ENCODE measurements around the gene ELMO3. TPM values are rescaled to one million over a fixed set of nuclear protein-coding genes. Genes with fewer than 3 reads are reported as not detected.

Gene ELMO3
- total RNA-seq, 1 experiment from 2014 or later = 8.6 TPM

- no peak overlapping the region for H3K23ac ChIP-seq (ENCODE audit: insufficient read length, low read depth, low read length)
- H4K5ac ChIP-seq (ENCODE audit: insufficient read length, low read depth, low read length) = no peak overlapping the region
- H2BK12ac ChIP-seq (ENCODE audit: insufficient read length, low read depth, low read length) = no peak overlapping the region
- no peaks in the 10 kb centered on the region for H3K79me2 ChIP-seq (ENCODE audit: insufficient read depth, low read length)
- no peak overlapping the region for H2BK5ac ChIP-seq (ENCODE audit: insufficient read length, low read length)
- Mint-ChIP-seq H3K9me3 (no peaks in the 10 kb centered on the region), H3K27me3 (ENCODE audit: low read depth) (peaks cover 21% of the 10 kb centered on the region), H3K4me3 (no peak overlapping the region), H3K4me1 (peaks cover 10 to 12% of the 10 kb centered on the region in 2 experiments; a peak in 3 of 4 replicates), H3K27ac (no peak overlapping the region), H3K36me3 (ENCODE audit: insufficient read depth in 1 of 3, low read depth in 3 of 3) (no peaks in the 10 kb centered on the region; a peak in 2 of 7 replicates)
- TF ChIP-seq CTCF (conservative IDR thresholded peaks at IDR 0.05) = no peak
- no peak overlapping the region for H2BK120ac ChIP-seq (ENCODE audit: low read depth, low read length, poor library complexity, severe bottlenecking)
- no peaks in the 10 kb centered on the region for H3K23me2 ChIP-seq (ENCODE audit: insufficient read length, low read depth, low read length, poor library complexity, severe bottlenecking)
- no CpG with 5 or more reads among the region's 8 CpGs for WGBS (ENCODE audit: extremely low coverage, insufficient read length, low lambda C conversion rate)
- H3K56ac ChIP-seq (ENCODE audit: insufficient read length, low read depth, low read length) = no peak overlapping the region
- no peaks in the 10 kb centered on the region; the same call in 1 of the 2 replicates for H3K27me3 ChIP-seq (ENCODE audit: insufficient read depth, low read length)
- H2BK15ac ChIP-seq (ENCODE audit: low read depth, low read length) = no peak overlapping the region
- no peak overlapping the region for H3K18ac ChIP-seq (ENCODE audit: insufficient read length, low read depth, low read length)
- H3K9ac ChIP-seq (ENCODE audit: extremely low read depth, insufficient read length, low read length) = no peak overlapping the region
- H4K8ac ChIP-seq (replicated peaks; ENCODE audit: insufficient read length, low read depth, low read length) = no peak overlapping the region
- DNase-seq = no peak
- no peak overlapping the region for H3K27ac ChIP-seq (ENCODE audit: insufficient read length, low read depth, low read length)
- no peak overlapping the region for H3K14ac ChIP-seq (ENCODE audit: insufficient read depth, low read length)
- H4K91ac ChIP-seq (ENCODE audit: insufficient read length, low read depth, low read length) = no peak overlapping the region
- no peak overlapping the region for H3K4me2 ChIP-seq (ENCODE audit: insufficient read depth, insufficient read length, low read length)
- H3K4me1 ChIP-seq (ENCODE audit: insufficient read depth, low read length) = no peaks in the 10 kb centered on the region
- H2AFZ ChIP-seq (ENCODE audit: low read length) = no peak overlapping the region
- no peak overlapping the region for H2AK5ac ChIP-seq (ENCODE audit: insufficient read length, low read length)
- H3T11ph ChIP-seq (ENCODE audit: low read length) = no peak overlapping the region
- no peak overlapping the region for H2BK20ac ChIP-seq (ENCODE audit: low read depth, low read length, poor library complexity, severe bottlenecking)
- H3K9me3 ChIP-seq (ENCODE audit: control insufficient read depth, low read depth, low read length) = no peaks in the 10 kb centered on the region
- no peaks in the 10 kb centered on the region for H4K20me1 ChIP-seq (ENCODE audit: control insufficient read depth, insufficient read depth, insufficient read length)
- no peaks in the 10 kb centered on the region for H3K79me1 ChIP-seq (ENCODE audit: insufficient read depth, low read depth, low read length, poor library complexity, severe bottlenecking)
- H3K4ac ChIP-seq (ENCODE audit: low read depth, low read length) = no peak overlapping the region
These were observed 10.6 kb downstream of the ELMO3 start for GRCh38 chr16:67209565-67209964.

Measured in H9 (cell line).